ENCODE measurements around the gene MYO18B. TPM values are rescaled to one million over a fixed set of nuclear protein-coding genes. Genes with fewer than 3 reads are reported as not detected.

The MYO18B gene
- total RNA-seq, 1 donor, result under 0.01 TPM

DNA sequence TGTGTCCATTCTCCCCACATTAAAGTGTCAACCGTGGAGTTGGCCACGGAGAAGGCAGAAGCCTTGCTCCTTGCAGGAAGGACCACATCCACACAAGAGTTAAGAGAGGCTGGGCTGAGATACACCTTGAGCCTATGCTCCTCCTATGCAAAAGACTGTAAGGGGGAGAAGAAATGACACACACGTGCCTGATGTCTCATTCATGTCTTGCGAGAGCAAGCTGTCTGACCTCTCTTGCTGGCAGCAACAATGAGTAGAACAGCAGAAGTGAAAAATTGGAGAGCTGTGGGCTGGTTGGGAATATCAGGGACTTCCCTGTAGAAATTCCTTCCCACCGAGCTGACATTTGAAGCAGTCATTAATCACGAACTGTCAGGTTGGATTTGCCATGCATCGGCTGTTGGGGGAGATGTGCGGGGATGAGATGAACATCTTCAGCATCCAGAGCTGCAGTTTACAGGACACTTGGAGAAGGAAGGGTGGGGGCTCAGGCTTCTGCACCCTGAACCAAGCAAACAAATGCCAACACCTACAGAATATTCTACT, 139.3 kb downstream of the MYO18B start:
- no peak for TF ChIP-seq CTCF (IDR thresholded peaks at IDR 0.05; ENCODE audit: insufficient read depth, low read depth, low read length)
- DNase-seq (ENCODE audit: low read depth), result no peak
- no peak overlapping the region for H3K4me3 ChIP-seq (ENCODE audit: low read depth, low read length)

DNA sequence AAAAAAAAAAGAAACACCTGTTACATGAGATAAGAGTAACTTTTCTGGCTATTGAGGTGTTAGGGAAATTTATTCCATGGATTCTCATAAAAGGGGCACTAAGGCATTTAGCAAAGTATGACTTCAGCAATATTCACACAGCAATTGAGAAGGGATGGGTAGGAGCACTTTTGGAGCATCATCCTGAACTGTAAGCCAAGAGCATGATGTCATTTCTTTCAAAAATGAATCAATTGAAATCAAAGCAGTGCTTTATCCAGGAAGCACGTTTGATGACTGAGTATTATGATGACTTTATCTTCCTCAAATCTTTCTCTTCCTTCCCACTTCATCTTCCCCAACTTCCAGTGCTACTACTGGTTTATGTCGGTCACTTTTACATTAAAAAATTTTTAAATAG, 140.4 kb downstream of the MYO18B start:
- no peak for DNase-seq (ENCODE audit: low read depth)
- H3K4me3 ChIP-seq (ENCODE audit: low read depth, low read length), result no peak overlapping the region
- no peak for TF ChIP-seq CTCF (IDR thresholded peaks at IDR 0.05; ENCODE audit: insufficient read depth, low read depth, low read length)

GRCh38 chr22:25883482-25884033, 141.6 kb downstream of the MYO18B start:
- TF ChIP-seq CTCF (IDR thresholded peaks at IDR 0.05; ENCODE audit: insufficient read depth, low read depth, low read length), result no peak
- DNase-seq (ENCODE audit: low read depth), result no peak

DNA sequence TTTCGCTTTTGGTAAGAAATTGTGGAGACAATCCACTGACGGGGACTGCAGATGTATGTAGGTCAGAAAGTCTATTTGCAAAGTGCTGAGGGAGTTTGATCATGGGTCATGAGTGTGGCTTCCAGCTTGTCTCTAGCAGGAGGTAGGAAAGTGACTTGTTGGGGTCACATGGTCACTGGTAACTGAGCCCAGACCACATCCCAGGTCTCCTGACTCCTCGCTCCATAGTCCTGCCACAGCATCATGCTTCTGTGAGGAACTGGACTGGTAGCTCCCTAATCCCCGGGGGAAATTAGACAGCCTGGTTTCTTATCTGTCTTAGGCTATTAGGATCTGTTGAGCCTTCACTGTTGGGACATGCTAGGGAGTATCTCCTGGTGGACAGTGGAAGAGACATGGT, 142.1 kb downstream of the MYO18B start:
- TF ChIP-seq CTCF (IDR thresholded peaks at IDR 0.05; ENCODE audit: insufficient read depth, low read depth, low read length), result no peak
- no peak for DNase-seq (ENCODE audit: low read depth)

More at GRCh38 chr22:25883482-25884033, 141.6 kb downstream of the MYO18B start:
- no peak overlapping the region for H3K4me3 ChIP-seq (ENCODE audit: low read depth, low read length)

DNA sequence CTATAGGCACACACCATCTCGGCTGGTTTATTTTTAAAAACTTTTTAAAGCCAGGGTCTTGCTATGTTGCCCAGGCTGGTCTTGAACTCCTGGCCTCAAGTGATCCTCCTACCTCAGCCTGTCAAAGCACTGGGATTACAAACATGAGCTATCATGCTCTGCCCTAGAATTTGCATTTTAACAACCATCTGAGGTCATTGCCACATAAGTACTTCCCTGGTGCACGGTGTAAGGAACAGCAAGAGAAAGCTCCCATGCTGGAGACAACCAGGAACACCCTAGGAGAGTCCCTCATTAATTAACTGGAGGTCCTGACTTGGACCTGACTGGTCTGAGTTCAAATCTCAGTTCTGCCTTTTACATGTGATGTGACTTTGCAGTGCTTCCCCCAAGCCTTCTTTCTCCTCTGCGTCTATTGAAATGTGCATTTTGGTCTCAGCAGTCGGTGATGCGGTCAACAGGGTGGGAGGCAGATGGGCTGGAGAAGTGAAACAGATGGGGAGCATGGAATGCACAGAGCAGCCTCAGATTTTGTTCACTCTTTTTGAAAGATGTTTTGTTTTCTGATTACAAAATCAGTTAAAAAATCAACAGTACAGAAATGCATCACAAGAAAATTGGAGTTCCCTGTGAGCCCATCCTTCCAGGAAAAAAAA, 146.5 kb downstream of the MYO18B start:
- no peak for TF ChIP-seq CTCF (IDR thresholded peaks at IDR 0.05; ENCODE audit: insufficient read depth, low read depth, low read length)
- DNase-seq (ENCODE audit: low read depth), result no peak
- H3K4me3 ChIP-seq (ENCODE audit: low read depth, low read length), result no peak overlapping the region

More for the DNA sequence above, 142.1 kb downstream of the MYO18B start:
- H3K4me3 ChIP-seq (ENCODE audit: low read depth, low read length), result no peak overlapping the region

DNA sequence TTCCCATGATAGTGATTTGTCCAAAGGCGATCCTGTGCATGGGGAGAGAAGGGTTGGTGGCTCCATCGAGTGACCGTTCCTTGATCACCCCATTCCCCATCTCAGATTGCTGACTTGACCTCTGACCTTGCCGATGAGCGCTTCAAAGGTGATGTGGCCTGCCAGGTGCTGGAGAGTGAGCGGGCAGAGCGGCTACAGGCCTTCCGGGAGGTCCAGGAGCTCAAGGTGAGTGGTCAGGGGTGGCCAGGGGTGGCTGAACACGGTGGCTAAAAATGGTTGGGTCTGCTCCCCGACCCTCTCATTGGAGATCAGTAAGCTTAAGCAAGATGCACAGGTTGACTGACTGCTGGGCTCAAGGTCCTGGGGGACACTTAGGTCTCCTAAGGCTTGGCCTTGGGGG, 148.7 kb downstream of the MYO18B start:
- DNase-seq (ENCODE audit: low read depth), result no peak
- TF ChIP-seq CTCF (IDR thresholded peaks at IDR 0.05; ENCODE audit: insufficient read depth, low read depth, low read length), result no peak
- H3K4me3 ChIP-seq (ENCODE audit: low read depth, low read length), result no peak overlapping the region
